Measurements from ENCODE around the gene LPCAT1.
"Not testable (repeated sequence)": the region's sequence is repeated elsewhere in the genome, so short reads cannot be mapped to it uniquely, and the experiment has no call there.

Gene LPCAT1

GRCh38 chr5:1430121-1430795 is 93.5 kb downstream of the LPCAT1 start:
- TF ChIP-seq, protein P1, sequence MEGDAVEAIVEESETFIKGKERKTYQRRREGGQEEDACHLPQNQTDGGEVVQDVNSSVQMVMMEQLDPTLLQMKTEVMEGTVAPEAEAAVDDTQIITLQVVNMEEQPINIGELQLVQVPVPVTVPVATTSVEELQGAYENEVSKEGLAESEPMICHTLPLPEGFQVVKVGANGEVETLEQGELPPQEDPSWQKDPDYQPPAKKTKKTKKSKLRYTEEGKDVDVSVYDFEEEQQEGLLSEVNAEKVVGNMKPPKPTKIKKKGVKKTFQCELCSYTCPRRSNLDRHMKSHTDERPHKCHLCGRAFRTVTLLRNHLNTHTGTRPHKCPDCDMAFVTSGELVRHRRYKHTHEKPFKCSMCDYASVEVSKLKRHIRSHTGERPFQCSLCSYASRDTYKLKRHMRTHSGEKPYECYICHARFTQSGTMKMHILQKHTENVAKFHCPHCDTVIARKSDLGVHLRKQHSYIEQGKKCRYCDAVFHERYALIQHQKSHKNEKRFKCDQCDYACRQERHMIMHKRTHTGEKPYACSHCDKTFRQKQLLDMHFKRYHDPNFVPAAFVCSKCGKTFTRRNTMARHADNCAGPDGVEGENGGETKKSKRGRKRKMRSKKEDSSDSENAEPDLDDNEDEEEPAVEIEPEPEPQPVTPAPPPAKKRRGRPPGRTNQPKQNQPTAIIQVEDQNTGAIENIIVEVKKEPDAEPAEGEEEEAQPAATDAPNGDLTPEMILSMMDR (IDR thresholded peaks at IDR 0.05; ENCODE audit: low read depth, low read length), result no peak

DNA sequence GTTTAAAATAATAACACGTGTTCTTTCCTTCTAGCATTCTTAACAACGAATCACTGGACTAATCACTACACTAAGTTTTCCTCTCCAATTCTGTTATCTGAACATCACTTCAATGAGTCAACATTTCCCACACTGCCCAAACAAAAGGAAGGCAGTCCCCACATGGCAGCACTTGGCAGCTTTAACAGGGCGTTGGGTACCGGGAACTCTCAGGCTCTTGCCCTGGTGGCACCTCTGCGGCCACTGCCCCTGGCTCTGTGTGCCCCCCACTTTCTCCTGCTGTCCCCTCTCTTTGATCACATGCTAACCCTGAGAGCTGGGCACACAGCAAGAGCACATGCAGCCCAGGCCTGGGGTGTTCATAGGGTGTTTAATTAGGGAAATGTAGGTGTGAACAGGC is 94.3 kb downstream of the LPCAT1 start:
- no peak overlapping the region for H3K4me3 ChIP-seq (ENCODE audit: low read depth, low read length)
- TF ChIP-seq, protein P1 (IDR thresholded peaks at IDR 0.05; ENCODE audit: low read depth, low read length), result no peak

More at GRCh38 chr5:1430121-1430795, 93.5 kb downstream of the LPCAT1 start:
- no peak overlapping the region for H3K4me3 ChIP-seq (ENCODE audit: low read depth, low read length)

- H3K4me3 ChIP-seq (ENCODE audit: low read depth, low read length), result no peak overlapping the region
- TF ChIP-seq, protein P1 (IDR thresholded peaks at IDR 0.05; ENCODE audit: low read depth, low read length), result no peak
Observed at GRCh38 chr5:1429066-1429465, 94.7 kb downstream of the LPCAT1 start.

DNA sequence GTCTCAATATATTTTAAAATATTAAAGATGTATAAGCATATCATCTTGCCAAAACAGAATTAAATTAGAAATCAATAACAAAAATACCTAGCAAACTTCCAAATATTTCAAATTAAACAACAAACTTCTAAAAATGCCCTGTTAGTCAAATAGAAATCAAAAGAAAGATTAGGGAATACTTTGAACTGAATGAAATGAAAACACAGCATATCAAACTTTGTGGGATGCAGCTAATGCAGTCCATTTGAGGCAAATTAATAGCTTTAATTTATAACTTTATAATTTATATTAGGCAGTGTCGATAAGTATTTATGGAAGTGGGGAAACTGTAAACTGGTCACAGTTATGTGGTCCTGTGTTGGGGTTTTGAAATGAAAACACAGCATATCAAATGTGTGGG is 95.7 kb downstream of the LPCAT1 start:
- H3K4me3 ChIP-seq (ENCODE audit: low read depth, low read length), result no peak overlapping the region
- TF ChIP-seq, protein P1 (IDR thresholded peaks at IDR 0.05; ENCODE audit: low read depth, low read length), result no peak

- TF ChIP-seq, protein P1 (IDR thresholded peaks at IDR 0.05; ENCODE audit: low read depth, low read length), result no peak
- no peak overlapping the region for H3K4me3 ChIP-seq (ENCODE audit: low read depth, low read length)
Observed at GRCh38 chr5:1424716-1425115, 99.0 kb downstream of the LPCAT1 start.

- TF ChIP-seq, protein P1 (IDR thresholded peaks at IDR 0.05; ENCODE audit: low read depth, low read length), result no peak
- H3K4me3 ChIP-seq (ENCODE audit: low read depth, low read length), result no peak overlapping the region
Observed at GRCh38 chr5:1423901-1424603, 99.7 kb downstream of the LPCAT1 start.

DNA sequence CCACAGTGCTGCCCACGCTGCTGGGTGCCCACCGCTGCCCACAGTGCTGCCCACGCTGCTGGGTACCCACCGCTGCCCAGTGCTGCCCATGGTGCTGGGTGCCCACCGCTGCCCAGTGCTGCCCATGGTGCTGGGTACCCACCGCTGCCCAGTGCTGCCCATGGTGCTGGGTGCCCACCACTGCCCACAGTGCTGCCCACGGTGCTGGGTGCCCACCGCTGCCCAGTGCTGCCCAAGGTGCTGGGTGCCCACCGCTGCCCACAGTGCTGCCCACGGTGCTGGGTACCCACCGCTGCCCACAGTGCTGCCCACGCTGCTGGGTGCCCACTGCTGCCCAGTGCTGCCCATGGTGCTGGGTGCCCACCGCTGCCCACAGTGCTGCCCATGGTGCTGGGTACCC is 101.2 kb downstream of the LPCAT1 start:
- H3K4me3 ChIP-seq (ENCODE audit: low read depth, low read length), result not testable (repeated sequence)

All from WI38 (cell line).